NCI-H460 (cell line): ENCODE measurements around the gene ATP5MC3. TPM values are rescaled to one million over a fixed set of nuclear protein-coding genes. Genes with fewer than 3 reads are reported as not detected.
A peak's percentile ranks its signal among the peaks of the same experiment; 100 is the strongest.

Experiments used
- DNase-seq: peaks from one replicate; pipeline ENCODE4 v3.0.0-alpha.2; 2016; ENCODE audit warnings: low read depth; ENCODE audit errors: extremely low read depth
- total RNA-seq: library from RNA; depleted of rRNA; stranded (reverse); fragments of >200 nt; shearing (Covaris generic); gene quantifications from 2 replicates; pipeline ENCODE4 v1.2.3, GENCODE V29; 2014

Gene ATP5MC3
- total RNA-seq, 1 experiment from 2014 or later, result 259 TPM

DNA sequence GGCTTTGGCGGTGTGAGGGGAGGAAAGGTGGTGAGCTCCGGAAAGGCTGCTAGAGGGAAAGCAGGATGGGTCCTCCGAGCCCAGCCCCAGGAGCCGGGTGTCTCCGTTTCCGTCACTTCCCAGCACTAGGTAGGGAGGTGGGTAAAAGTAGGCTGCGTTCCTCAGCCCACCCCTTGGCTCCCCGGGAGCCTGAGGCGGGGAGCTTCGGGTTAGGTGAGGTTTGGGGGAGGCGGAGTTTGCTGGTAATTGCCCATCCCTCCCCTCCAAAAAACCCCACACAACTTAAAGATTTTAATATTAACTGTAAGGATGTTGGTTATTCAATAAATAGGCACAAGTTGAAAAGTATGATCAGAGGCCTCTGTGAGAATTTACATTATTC is 13.0 kb downstream of the ATP5MC3 start:
- DNase-seq, result no peak

DNA sequence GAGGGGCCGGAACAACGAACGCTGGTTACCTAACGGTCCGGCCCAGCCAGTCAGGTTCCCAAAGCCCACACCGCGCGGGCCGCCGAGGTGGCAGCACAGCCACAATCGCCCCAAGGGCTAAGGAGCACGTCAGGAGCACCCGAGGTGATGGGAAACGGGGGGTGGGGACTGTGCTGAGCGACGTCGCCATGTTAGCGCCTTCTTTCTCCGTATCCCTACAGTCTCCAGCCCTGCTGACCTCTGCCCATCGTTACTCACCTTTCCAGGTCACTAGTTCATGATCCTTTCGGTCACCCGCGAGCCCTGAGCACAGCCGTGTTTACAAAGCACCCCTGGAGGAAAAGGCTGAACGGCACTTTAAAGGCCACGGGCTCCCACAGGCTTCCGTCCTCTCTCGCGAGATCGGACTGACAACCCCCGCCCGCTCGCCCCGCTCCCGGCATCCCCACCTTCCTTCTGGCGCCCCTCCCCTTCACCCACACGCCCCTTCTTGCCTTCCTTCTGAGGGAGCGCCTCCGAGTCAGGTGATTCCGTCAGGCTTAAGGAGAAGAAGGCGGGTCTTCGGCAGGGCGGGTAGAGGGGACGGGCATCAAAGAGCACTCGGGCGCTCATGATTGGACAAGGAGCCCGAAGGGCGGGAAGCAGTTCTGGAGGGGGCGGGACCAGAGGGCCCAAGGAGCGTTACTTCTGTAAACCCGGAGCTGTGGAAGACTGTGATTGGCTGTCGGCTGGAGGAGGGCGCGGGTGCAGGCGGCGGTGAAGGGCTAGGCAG is 13.5 kb downstream of the ATP5MC3 start, which contains the start of gene ATF2:
Gene ATF2 (minus strand): TSS at position 412 of the 772 bp plus-strand sequence. CDS start 31,760 bp downstream, outside the sequence.
- peak; percentile 100 for DNase-seq

DNA sequence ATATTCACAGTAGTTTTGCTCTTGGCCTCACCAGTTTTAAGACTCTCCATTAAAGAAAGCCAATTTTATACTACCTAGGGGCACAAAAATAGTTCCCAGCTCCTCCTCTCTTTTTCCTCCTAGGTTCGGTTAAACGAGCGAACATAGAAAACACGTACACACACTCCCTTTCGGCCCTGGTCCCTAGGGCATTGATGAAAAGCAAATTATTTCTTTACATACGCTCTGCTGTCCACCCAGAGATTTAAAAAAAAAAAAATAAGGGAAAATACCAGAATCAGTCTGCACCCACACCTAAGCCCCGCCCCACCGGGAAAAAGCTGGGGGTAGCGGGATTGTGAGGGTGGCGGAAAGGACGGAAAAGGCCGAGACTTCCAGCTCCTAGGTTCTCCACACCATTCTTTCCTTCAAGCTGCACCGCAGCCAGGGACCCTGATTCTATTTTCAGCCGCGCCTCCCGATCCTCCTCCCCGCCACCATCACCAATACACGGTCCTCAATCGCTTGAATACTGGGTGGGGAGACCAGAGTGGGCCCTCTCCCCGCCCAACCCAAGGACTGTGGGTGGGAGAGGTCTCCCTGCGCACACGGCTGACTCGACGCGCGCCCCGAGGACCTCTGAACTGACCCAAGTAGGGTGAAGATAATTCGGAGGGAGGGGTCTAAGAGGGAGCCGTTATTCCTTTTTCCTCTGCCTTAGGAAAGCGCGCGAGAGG is 14.3 kb downstream of the ATP5MC3 start:
- DNase-seq, result peak; percentile 6

DNA sequence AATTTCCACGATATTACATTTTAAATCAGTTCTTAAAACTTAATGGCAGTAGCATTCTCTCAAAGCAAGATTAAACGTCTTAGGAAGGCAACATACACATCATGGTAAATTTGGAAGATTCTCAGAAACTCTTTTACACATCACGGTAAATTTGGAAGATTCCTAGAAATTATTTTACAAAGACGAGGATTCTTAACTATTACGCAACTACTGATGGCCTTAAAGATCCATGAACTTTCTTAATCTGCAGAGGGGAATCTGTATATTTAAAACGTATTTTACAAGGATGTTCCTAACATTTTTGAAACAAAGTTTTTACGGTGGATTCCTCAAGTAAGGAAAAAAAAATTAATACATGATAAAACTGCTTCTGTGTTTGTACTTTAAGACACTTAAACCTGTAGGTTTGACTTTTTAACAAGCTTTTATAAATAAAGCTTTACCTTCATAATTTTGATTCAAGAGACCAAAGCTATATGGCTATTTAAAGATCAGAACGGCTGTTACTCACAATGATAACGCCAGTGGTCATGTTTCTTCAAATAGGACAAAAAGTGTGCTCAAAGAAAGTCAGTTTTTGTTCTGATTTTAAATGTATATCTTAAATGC is 15.2 kb downstream of the ATP5MC3 start:
- DNase-seq, result no peak

DNA sequence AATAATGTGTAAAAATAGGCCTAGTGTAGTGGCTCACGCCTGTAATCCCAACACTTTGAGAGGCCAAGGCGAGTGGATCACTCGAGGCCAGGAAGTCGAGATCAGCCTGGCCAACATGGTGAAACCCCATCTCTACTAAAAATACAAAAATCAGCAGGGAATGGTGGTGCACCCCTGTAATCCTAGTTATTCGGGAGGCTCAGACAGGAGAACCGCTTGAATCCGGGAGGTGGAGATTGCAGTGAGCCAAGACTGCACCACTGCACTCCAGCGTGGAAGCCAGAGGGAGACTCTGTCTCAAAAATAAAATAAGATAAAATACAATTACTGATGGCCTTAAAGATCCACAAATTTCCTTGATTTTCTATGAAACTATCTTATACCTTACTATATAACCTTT is 17.3 kb downstream of the ATP5MC3 start:
- DNase-seq, result no peak

DNA sequence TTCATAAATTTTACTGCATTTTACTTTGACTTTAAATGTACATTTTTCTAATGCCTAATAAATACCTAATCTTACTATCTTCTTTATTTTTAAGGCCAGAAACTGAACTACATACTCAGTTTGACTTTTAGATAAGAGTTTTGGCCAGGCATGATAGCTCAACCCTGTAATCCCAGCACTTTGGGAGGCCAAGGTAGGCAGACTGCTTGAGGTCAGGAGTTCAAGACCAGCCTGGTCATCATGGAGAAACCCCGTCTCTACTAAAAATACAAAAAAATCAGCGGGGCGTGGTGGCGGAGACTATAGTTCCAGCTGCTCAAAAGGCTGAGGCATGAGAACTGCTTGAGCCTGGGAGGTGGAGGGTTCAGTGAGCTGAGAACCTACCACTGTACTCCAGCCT is 22.6 kb downstream of the ATP5MC3 start:
- DNase-seq, result no peak

DNA sequence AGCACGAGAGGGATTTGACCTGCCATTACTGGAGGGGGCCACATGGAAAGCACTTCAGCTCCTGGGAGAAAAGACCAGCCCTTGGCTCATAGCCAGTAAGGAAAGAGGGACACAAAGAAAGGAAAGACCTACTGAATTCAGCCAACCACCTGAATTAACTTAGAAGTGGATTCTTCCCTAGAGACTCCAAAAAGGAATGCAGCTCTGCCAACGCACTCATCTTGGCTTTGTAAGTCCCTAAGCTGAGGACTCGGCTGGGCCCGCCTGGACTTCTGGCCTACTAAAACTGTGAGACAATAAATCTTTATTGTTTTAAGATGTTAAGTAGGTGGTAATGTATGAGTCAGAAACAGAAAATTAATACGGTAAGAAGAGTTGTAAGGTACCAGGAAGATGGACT is 25.0 kb downstream of the ATP5MC3 start:
- DNase-seq, result no peak

DNA sequence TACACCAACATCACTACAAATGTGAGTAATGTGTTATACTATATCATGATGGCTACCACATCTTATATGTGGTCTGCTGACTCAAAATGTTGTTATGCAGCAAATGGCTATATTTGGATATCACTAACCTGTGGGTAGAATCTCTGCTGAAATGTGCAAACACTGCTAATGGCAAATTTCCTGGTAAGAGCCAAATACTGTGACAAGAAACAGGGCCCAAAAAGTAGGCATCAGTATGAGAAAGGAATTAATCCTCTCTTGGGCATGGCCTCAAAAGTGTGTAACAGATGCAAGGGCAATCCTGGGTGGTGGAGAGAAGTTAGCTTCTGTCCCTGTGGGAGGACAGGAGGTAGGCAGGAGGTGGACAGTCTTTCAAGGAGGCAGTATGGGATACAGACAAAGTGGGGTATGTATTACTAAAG is 26.8 kb downstream of the ATP5MC3 start:
- no peak for DNase-seq

DNA sequence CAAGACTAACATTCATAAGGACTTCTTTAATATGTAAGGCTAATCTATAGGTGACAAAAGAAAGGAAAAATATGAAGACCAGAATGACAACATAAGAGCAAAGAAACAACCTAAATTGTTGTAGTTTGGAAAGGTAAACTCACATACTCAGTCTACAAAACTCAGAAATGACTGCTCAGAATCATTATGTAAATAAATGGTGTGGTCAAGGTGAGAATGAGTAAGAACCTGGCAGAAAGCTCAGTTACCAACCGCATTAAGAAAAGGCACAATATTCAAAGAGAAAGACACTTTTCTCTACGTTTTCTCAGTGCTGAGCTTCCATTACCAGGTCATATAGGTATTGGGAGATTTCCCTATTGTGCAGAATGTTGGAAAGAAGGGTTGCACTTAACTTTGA is 29.3 kb downstream of the ATP5MC3 start:
- DNase-seq, result no peak

DNA sequence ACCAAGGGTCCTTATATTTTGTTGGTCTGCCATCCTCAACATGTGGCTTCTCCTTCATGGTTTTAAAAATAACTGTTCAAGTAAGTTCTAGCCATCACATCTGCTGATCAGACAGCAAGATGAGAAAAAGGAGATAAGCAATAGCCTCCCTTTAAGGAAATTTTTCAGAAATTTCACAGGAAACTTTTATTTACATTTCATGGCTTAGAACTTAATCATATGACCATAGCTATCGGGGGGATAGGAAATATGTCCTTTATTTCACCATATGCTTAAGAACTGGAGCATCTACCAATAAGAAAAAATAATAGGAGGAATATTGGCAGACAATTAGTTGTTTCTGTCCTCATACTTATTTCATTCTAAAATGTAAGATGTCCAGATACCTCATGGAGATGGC is 29.7 kb downstream of the ATP5MC3 start:
- no peak for DNase-seq

DNA sequence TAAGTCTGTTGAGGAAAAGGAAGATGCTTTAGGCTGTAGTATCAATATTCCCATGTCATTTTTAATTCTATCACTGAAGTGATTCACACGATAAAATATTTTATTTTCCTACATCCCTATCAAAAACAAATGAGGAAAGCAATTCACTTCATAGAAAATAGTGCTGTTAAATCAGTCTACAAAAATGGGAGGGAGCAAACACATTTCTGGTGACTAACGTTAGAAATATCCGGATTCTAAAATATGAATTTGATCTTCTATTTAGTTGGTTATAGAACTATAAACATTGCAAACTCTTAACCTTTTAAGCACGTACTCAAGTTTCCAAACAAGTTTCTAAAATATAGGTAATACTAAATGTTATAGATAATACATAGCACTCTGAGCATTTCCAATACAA is 34.3 kb downstream of the ATP5MC3 start:
- DNase-seq, result no peak

DNA sequence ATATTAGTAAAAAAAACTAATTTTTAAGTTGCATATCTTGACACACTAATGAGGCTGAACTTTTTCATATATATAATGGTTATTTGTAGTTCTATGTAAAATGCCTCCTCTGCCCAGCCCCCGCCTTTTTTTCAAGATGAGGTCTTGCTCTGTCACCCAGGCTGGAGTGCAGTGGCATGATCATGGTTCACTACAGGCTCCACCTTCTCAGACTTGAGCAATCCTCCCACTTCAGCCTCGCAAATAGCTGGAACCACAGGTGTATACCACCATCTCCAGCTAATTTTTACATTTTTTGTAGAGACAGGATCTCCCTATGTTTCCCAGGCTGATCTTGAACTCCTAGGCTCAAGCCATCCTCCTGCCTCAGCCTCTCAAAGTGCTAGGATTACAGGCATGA is 37.8 kb downstream of the ATP5MC3 start:
- no peak for DNase-seq

DNA sequence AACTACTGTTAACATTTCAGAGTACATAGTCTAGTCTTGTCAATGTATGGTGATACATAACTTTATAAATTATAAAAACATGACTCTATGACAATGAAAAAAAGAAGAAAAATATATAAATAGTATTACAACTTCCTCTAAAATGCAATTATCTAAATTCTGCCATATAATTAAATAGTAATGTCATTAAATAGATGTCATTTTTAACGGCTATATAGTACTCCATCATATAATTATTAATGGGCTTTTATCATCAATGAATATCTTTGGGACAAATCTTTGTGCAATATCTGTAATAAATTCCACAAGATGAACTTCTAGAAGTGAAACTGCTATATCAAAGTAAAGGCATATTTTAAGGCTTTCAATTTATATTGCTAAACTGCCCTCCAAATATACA is 38.3 kb downstream of the ATP5MC3 start:
- DNase-seq, result no peak

DNA sequence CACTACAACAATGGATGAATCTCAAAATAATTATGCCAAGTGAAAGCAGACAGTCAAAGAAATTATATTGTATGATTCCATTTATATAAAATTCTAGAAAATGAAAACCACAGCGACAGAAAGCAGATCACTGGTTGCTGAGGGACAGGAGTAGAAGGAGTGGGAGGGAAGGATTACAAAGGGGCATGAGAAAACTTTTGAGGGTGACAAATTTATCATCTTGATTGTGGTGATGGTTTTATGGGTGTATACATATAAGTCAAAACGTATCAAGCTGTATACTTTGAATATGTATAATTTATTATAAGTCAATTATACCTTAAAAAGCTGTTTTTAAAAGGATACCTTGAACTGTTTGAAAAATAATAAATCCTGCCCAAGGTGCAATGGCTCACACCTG is 41.2 kb downstream of the ATP5MC3 start:
- no peak for DNase-seq

DNA sequence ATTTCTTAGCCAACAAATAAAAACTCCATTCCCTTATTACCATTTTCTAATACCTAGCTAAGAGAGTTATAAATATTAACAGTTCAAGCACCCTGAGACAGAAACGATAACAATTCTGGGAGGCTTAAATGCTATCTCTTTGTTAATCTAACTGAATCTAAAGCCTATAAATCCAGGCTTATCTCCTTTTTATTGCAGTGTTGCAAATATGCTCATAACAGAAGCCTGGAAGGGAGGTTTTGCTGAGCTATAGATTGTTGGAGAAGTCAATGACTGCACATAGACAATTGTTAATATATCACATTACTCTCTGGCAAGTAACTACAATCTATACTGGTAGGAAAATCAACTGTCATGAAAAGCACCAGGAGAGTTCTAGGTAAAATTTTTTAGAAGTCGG is 43.7 kb downstream of the ATP5MC3 start:
- no peak for DNase-seq

DNA sequence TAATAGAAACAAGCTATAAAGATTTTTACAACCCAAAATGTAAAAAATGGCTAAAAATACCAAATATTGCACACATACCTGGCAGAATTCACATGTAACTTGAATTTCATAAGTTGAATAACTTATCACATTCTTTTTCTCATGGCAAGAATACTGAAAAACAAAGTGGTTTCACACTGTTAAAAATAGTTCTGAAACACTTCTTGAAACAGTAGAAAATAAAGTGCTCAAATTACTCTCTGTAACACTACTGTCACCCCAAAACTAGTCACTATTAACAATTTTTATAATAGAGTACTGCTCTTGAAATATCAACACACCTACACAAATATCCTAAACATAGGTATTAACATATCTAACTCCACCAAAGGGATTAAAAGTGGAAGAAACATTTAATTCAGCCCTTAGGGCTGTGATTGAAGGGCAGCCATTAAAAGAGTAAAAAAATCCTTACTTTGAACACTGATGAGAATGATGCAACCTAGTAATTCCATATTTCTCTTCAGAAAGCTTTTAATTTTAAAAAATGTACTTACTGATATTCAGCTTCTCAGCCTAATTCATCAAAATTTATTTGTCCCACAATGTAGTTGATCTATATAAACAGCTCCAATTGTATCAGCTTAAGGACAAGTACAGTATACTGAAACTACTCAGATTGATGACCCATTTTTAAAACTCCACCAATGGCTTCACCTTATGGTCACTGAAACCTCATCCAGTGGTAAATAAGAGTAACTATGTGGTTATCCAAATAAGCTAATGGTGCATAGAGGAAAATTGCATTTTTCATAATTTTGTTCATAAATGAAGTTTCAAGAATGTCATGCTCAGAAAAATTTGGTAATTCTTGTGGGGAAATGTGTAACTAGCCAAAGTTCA is 44.9 kb downstream of the ATP5MC3 start:
- no peak for DNase-seq

DNA sequence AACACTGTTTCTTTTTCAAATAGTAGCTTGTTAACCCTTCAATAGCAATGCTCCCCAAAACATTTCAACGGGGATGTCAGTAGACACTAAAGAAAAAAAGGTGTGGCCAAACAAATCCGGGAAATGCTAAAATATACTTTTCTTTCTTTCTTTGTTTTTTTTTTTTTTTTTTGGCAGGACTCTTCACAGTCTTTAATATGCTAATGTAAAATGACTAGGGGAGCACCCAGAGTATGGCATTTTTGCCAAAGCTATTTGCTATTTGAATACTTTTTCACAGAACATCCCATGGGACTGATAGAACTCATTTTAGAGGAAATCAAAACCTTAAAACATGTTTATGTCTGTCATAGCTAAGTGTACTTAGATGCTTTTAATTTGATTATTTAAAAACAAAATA is 45.6 kb downstream of the ATP5MC3 start:
- no peak for DNase-seq

DNA sequence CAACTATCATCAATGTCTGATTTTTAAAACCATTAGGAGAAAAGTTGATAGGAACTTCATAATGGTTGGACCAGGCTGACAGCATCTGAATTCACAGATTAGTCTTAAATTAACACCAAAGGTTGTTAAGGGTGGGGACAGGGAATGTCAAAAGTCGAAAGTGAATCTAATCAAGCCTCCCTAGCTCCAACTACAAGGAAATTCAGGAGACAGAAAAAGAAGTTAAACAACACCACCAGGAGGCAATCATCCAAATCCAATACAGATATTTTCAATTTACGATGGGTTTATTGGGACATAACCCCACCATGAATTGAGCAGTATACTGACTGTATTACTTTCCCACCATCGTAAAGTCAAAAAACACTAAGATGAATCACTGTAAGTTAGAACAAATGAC is 46.3 kb downstream of the ATP5MC3 start:
- no peak for DNase-seq

DNA sequence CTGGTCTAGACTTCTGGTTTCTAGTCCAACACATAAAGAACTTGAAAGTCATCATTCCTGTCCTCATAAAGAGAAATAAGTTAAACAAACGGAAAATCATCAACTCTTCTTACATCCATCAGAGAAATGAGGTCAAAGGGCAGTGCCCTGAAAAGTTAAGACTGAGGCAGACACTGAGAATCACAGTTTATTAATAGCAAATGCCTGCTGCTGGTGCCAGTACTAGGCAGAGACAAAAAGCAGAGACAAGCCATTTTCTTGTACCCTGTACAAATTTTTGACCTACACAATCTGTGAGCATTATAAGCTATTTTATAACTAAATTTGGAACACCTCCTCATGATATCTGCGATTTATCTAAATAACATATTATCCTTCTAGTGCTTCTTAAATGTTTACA is 50.3 kb downstream of the ATP5MC3 start:
- no peak for DNase-seq

DNA sequence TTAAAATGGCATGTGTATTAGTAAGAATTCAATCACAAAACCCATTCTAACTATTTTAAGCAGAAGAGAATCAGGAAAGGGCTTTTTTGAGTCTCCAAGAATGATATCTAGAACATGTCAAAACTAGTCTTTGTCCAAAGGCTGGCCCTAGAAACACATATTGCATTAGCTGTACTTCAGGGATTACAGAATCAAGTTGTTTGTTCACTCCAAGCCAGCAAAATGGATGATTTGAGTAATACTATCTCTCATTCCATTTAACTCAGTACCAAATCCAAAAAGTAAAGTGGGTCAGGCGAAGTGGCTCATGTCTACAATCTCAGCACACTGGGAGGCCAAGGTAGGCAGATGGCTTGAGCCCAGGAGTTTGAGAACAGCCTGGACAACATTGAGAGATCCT is 54.8 kb downstream of the ATP5MC3 start:
- DNase-seq, result no peak
